Kidney epithelial cell (primary cell): ENCODE measurements around the gene RAB25. TPM values are rescaled to one million over a fixed set of nuclear protein-coding genes. Genes with fewer than 3 reads are reported as not detected.

Experiments
- DNase-seq: peaks from one replicate; pipeline ENCODE4 v3.0.0-alpha.2; 2010; ENCODE audit warnings: low read depth
- H3K27me3 ChIP-seq: 2 replicates; pipeline ENCODE4 v1.6.0; 2011; ENCODE audit warnings: low read length; ENCODE audit not compliant: control insufficient read depth, insufficient read depth
- H3K36me3 ChIP-seq: 2 replicates; pipeline ENCODE4 v1.5.1; 2011; ENCODE audit warnings: low read length; ENCODE audit not compliant: control insufficient read depth, insufficient read depth
- H3K4me3 ChIP-seq: 2 replicates; pipeline ENCODE4 v1.5.1; 2011; ENCODE audit warnings: low read depth, mild to moderate bottlenecking, control low read depth, low read length
- total RNA-seq: library from RNA; depleted of rRNA; stranded (reverse); fragments of >200 nt; gene quantifications from 2 replicates; pipeline ENCODE4 v1.2.3, GENCODE V29; 2015
- TF ChIP-seq, protein P1 (sequence below): IDR thresholded peaks from 2 replicates; pipeline ENCODE4 v1.5.1; 2011; ENCODE audit warnings: mild to moderate bottlenecking, moderate library complexity, low read length, control low read depth, inconsistent platforms; ENCODE audit not compliant: insufficient read depth, poor library complexity, severe bottlenecking

RAB25 gene
- total RNA-seq, 1 donor from 2014 or later: 30.4 TPM

DNA sequence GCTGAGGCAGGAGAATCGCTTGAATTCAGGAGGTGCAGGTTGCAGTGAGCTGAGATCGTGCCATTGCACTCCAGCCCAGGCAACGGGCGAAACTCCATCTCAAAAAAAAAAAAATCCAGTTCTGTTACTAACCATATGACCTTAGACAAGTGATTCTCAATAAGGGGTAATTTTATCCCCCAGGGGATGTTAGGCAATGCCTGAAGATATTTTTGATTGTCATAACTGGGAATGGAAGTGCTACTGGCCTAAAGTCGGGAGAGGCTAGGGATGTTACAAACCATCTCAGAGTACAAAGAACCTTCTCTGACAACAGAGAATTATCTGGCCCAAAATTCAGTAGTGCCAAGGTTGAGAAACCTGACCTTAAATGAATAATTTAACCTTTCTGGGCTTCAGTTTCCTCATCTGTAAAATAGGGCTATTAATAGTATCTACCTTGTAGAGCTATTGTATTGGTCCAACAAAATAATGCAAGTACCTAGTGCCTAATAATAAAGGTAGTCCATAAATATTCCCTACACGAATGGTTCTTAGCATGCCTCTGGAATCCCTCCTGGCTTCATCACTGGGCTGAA, 47.8 kb downstream of the RAB25 start:
- H3K4me3 ChIP-seq: no peak overlapping the region
- TF ChIP-seq, protein P1, sequence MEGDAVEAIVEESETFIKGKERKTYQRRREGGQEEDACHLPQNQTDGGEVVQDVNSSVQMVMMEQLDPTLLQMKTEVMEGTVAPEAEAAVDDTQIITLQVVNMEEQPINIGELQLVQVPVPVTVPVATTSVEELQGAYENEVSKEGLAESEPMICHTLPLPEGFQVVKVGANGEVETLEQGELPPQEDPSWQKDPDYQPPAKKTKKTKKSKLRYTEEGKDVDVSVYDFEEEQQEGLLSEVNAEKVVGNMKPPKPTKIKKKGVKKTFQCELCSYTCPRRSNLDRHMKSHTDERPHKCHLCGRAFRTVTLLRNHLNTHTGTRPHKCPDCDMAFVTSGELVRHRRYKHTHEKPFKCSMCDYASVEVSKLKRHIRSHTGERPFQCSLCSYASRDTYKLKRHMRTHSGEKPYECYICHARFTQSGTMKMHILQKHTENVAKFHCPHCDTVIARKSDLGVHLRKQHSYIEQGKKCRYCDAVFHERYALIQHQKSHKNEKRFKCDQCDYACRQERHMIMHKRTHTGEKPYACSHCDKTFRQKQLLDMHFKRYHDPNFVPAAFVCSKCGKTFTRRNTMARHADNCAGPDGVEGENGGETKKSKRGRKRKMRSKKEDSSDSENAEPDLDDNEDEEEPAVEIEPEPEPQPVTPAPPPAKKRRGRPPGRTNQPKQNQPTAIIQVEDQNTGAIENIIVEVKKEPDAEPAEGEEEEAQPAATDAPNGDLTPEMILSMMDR: no peak
- no peak for DNase-seq

DNA sequence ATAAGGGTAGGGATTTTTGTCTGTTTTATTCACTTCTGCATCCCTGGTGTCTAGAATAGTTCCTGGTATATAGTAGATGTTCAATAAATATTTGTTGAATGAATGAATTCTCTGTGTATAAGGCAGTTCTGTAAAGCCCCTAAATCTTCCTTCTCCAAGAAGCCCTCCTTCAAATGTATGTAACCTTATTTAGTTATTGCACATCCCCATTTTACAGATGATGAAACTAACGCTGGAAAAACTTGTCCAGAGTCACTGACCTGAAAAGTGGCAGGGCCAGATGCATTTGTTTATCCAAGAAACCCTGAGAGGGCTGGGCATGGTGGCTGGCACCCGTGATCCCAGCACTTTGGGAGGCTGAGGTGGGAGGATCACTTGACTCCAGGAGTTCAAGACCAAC, 49.3 kb downstream of the RAB25 start:
- Histone ChIP-seq H3K4me3 (no peak overlapping the region), H3K27me3 (no peaks in the 10 kb centered on the region), H3K36me3 (no peaks in the 10 kb centered on the region)
- TF ChIP-seq, protein P1: no peak
- no peak for DNase-seq

More for the DNA sequence above, 47.8 kb downstream of the RAB25 start:
- Histone ChIP-seq H3K27me3 (no peaks in the 10 kb centered on the region), H3K36me3 (no peaks in the 10 kb centered on the region)

DNA sequence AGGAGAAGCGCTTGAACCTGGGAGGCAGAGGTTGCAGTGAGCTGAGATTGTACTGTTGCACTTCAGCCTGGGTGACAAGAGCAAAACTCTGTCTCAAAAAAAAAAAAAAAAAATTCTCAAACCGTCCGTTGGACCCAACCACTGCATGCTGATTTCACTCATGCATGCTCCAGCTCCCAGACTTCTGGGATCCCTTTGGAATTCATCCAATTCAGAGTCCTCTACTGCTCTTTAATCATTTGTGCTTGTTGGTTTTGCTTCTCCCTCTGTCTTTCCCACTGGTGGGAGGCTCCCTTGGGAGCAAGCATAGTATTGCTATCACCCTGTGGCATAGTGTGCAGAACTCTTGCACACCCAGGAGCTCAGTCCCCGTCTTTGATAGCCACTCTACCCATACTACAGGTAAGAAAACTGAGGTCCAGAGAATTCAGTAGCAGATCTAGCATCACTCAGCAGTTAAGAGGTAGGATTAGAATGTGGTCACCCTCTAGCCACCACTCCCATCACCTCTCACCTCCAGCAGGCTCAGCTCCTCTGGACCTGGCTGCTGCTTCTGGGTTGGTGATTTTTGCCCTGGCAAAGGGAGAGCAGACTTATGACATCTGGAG, 50.5 kb downstream of the RAB25 start:
- TF ChIP-seq, protein P1: no peak
- DNase-seq: no peak
- Histone ChIP-seq H3K27me3 (no peaks in the 10 kb centered on the region), H3K36me3 (no peaks in the 10 kb centered on the region), H3K4me3 (no peak overlapping the region)

DNA sequence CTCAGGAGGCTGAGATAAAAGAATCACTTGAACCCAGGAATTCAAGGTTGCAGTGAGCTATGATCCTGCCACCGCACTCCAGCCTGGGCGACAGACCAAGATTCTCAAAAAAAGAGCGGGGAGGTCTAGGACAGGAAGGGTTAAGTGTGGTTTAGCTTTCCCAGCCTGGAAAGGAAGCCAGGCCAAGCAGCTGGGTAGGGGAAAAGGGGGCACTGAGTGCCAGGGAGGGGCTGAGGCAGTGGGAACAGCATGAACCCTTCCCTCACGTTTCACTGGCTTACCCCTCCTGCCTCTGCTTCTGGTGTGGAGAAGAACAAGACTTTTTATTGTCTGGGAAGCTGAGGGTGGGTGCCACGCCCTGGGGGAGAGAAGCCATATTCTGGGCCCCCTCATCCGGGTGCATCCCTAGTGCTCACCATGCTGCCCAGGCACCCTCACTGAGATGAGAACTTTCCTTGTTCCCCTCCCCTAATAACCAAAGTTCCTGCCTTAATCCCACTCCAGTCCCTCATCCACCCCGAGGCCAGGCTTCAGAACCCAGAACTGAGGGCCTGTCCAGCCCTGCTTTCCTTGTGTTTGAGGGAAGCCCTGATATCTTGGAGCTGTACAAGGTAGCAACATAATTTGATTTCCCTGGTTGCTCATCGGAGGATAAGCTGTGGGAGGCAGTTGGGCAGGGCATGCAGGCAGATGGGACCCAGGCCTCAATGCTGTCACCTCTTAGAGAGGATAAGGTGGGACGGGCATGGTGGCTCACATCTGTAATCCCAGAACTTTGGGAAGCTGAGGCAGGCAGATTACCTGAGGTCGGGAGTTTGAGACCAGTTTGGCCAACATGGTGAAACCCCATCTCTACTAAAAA, 51.5 kb downstream of the RAB25 start:
- no peaks in the 10 kb centered on the region for H3K36me3 ChIP-seq
- H3K27me3 ChIP-seq: no peaks in the 10 kb centered on the region
- H3K4me3 ChIP-seq: no peak overlapping the region
- TF ChIP-seq, protein P1: no peak
- no peak for DNase-seq

DNA sequence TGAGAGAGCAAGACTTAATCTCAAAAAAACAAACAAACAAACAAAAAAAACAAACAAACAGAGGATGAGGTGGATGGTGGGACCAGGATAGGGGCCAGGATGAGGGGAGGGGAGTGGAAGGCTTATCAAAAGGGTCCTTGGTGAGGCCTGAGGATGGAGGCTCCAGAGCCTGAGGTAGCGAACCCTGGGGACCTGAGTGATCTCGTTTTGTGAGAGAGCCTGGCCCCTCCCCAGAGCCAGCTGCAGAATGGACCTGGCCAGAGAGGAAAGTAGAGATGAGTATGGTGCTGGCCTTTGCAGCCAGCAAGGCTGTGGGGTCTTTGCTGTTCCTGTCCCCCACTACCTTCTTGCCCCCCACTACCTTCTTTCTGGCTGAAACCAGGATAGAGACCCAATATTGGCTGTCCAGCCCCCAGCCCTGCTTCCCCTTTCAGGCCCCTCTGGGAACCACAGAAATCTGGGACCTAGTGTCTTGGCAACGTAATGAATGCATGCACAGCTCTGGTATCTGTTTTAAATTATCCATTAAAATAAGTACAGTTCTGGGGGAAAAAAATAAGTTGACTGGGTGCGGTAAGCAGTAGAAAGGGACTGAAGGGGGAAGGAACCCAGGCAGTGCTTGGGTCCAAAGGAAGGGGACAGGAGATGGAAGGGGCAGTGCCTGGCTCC, 52.5 kb downstream of the RAB25 start:
- Histone ChIP-seq H3K27me3 (no peaks in the 10 kb centered on the region), H3K36me3 (no peaks in the 10 kb centered on the region), H3K4me3 (no peak overlapping the region)
- DNase-seq: no peak
- TF ChIP-seq, protein P1: no peak
